IgD-negative memory B cell (primary cell): ENCODE data around the gene DNAH9. TPM values are rescaled to one million over a fixed set of nuclear protein-coding genes. Genes with fewer than 3 reads are reported as not detected.

Experiments
- H3K27ac Mint-ChIP-seq, 3 donors: one replicate each; pipeline ENCODE4 v1.8.0; 2020 to 2022; ENCODE audit warnings: mild to moderate bottlenecking in 3 of 3, mixed read lengths in 3 of 3, moderate library complexity in 1 of 3
- H3K27me3 Mint-ChIP-seq: one replicate; pipeline ENCODE4 v1.8.0; 2021; ENCODE audit warnings: mixed read lengths
- H3K36me3 Mint-ChIP-seq: one replicate; pipeline ENCODE4 v1.8.0; 2020; ENCODE audit warnings: mild to moderate bottlenecking, mixed read lengths
- H3K4me1 Mint-ChIP-seq, 3 donors: one replicate each; pipeline ENCODE4 v1.8.0; 2020 to 2022; ENCODE audit warnings: mixed read lengths in 3 of 3, mild to moderate bottlenecking in 1 of 3
- H3K4me3 Mint-ChIP-seq, 4 donors: one replicate each; pipeline ENCODE4 v1.8.0; 2020 to 2022; ENCODE audit warnings: mild to moderate bottlenecking in 4 of 4, mixed read lengths in 4 of 4, moderate library complexity in 3 of 4
- H3K9me3 Mint-ChIP-seq, 3 donors: one replicate each; pipeline ENCODE4 v1.8.0; 2020 to 2021; ENCODE audit warnings: mixed read lengths in 3 of 3, mild to moderate bottlenecking in 1 of 3
- polyA plus RNA-seq: library from polyadenylated mRNA; unstranded; fragments of 300-500 nt; fragmentation: Illumina TruSeq; gene quantifications from one replicate; pipeline ENCODE4 v1.2.3, GENCODE V29; 2021

The DNAH9 gene
- polyA plus RNA-seq, 1 donor from 2014 or later = not detected

- Mint-ChIP-seq H3K4me3 (no peak overlapping the region), H3K4me1 (no peaks in the 10 kb centered on the region), H3K27me3 (no peaks in the 10 kb centered on the region), H3K9me3 (peaks cover 0 to 2% (median 1%) of the 10 kb centered on the region in 3 donors), H3K27ac (no peak overlapping the region), H3K36me3 (no peaks in the 10 kb centered on the region)
These were observed 138.5 kb downstream of the DNAH9 start for GRCh38 chr17:11736613-11737312.

- Mint-ChIP-seq H3K36me3 (no peaks in the 10 kb centered on the region), H3K27me3 (no peaks in the 10 kb centered on the region), H3K4me1 (no peaks in the 10 kb centered on the region), H3K4me3 (no peak overlapping the region), H3K9me3 (peaks cover 0 to 2% (median 1%) of the 10 kb centered on the region in 3 donors), H3K27ac (no peak overlapping the region)
These were observed 139.0 kb downstream of the DNAH9 start for GRCh38 chr17:11737313-11737679.

- H3K4me1 Mint-ChIP-seq = no peaks in the 10 kb centered on the region
- no peaks in the 10 kb centered on the region for H3K36me3 Mint-ChIP-seq
These were observed 139.9 kb downstream of the DNAH9 start for GRCh38 chr17:11738151-11738550.

GRCh38 chr17:11739351-11739750 is 141.1 kb downstream of the DNAH9 start:
- Mint-ChIP-seq H3K27ac (no peak overlapping the region), H3K27me3 (no peaks in the 10 kb centered on the region), H3K4me1 (no peaks in the 10 kb centered on the region), H3K4me3 (no peak overlapping the region), H3K36me3 (no peaks in the 10 kb centered on the region), H3K9me3 (peaks cover under 1 to 4% (median 3%) of the 10 kb centered on the region in 3 donors)

More at GRCh38 chr17:11738151-11738550, 139.9 kb downstream of the DNAH9 start:
- no peak overlapping the region for H3K27ac Mint-ChIP-seq
- H3K9me3 Mint-ChIP-seq = peaks cover 0 to 3% (median 2%) of the 10 kb centered on the region in 3 donors
- H3K4me3 Mint-ChIP-seq = no peak overlapping the region
- no peaks in the 10 kb centered on the region for H3K27me3 Mint-ChIP-seq

GRCh38 chr17:11739848-11740247 is 141.6 kb downstream of the DNAH9 start:
- H3K27me3 Mint-ChIP-seq = no peaks in the 10 kb centered on the region
- no peaks in the 10 kb centered on the region for H3K4me1 Mint-ChIP-seq
- H3K27ac Mint-ChIP-seq = no peak overlapping the region
- H3K9me3 Mint-ChIP-seq = peaks cover 3 to 5% (median 3%) of the 10 kb centered on the region in 3 donors
- H3K4me3 Mint-ChIP-seq = no peak overlapping the region
- H3K36me3 Mint-ChIP-seq = no peaks in the 10 kb centered on the region

- Mint-ChIP-seq H3K36me3 (no peaks in the 10 kb centered on the region), H3K4me1 (no peaks in the 10 kb centered on the region), H3K27ac (no peak overlapping the region), H3K9me3 (peaks cover 5 to 16% (median 8%) of the 10 kb centered on the region in 3 donors), H3K4me3 (no peak overlapping the region), H3K27me3 (no peaks in the 10 kb centered on the region)
These were observed 144.6 kb downstream of the DNAH9 start for GRCh38 chr17:11742886-11743285.

- peaks cover 5 to 16% (median 8%) of the 10 kb centered on the region in 3 donors for H3K9me3 Mint-ChIP-seq
- H3K27me3 Mint-ChIP-seq = no peaks in the 10 kb centered on the region
- H3K4me1 Mint-ChIP-seq = no peaks in the 10 kb centered on the region
- H3K36me3 Mint-ChIP-seq = peaks cover 2% of the 10 kb centered on the region
- no peak overlapping the region for H3K4me3 Mint-ChIP-seq
- no peak overlapping the region for H3K27ac Mint-ChIP-seq
These were observed 146.4 kb downstream of the DNAH9 start for GRCh38 chr17:11744696-11745095.

GRCh38 chr17:11747441-11747840 is 149.2 kb downstream of the DNAH9 start:
- no peak overlapping the region for H3K4me3 Mint-ChIP-seq
- H3K27me3 Mint-ChIP-seq = no peaks in the 10 kb centered on the region
- H3K9me3 Mint-ChIP-seq = peaks cover 7 to 17% (median 8%) of the 10 kb centered on the region in 3 donors
- no peak overlapping the region for H3K27ac Mint-ChIP-seq
- peaks cover 2% of the 10 kb centered on the region for H3K36me3 Mint-ChIP-seq
- H3K4me1 Mint-ChIP-seq = no peaks in the 10 kb centered on the region

- no peaks in the 10 kb centered on the region for H3K4me1 Mint-ChIP-seq
- H3K9me3 Mint-ChIP-seq = peaks cover 7 to 8% (median 7%) of the 10 kb centered on the region in 3 donors
- no peaks in the 10 kb centered on the region for H3K27me3 Mint-ChIP-seq
- H3K27ac Mint-ChIP-seq = no peak overlapping the region
- H3K4me3 Mint-ChIP-seq = no peak overlapping the region
- H3K36me3 Mint-ChIP-seq = no peaks in the 10 kb centered on the region
These were observed 159.5 kb downstream of the DNAH9 start for GRCh38 chr17:11757815-11758214.

GRCh38 chr17:11768106-11768505 is 169.8 kb downstream of the DNAH9 start:
- Mint-ChIP-seq H3K9me3 (peaks cover 0 to 4% (median 0%) of the 10 kb centered on the region in 3 donors), H3K4me3 (no peak overlapping the region)

GRCh38 chr17:11768981-11769380 is 170.7 kb downstream of the DNAH9 start:
- Mint-ChIP-seq H3K4me1 (no peaks in the 10 kb centered on the region), H3K36me3 (peaks cover 2% of the 10 kb centered on the region), H3K27ac (no peak overlapping the region), H3K27me3 (no peaks in the 10 kb centered on the region), H3K9me3 (peaks cover 0 to 2% (median 0%) of the 10 kb centered on the region in 3 donors), H3K4me3 (no peak overlapping the region)

More at GRCh38 chr17:11768106-11768505, 169.8 kb downstream of the DNAH9 start:
- H3K27me3 Mint-ChIP-seq = no peaks in the 10 kb centered on the region
- peaks cover 2% of the 10 kb centered on the region for H3K36me3 Mint-ChIP-seq
- H3K4me1 Mint-ChIP-seq = no peaks in the 10 kb centered on the region
- no peak overlapping the region for H3K27ac Mint-ChIP-seq

GRCh38 chr17:11772031-11772430 is 173.8 kb downstream of the DNAH9 start:
- Mint-ChIP-seq H3K27me3 (peaks cover 2% of the 10 kb centered on the region), H3K27ac (no peak overlapping the region), H3K36me3 (peaks cover 2% of the 10 kb centered on the region), H3K4me1 (no peaks in the 10 kb centered on the region), H3K9me3 (peaks cover 2 to 4% (median 2%) of the 10 kb centered on the region in 3 donors), H3K4me3 (no peak overlapping the region)

GRCh38 chr17:11779892-11780291 is 181.6 kb downstream of the DNAH9 start:
- no peaks in the 10 kb centered on the region for H3K36me3 Mint-ChIP-seq
- no peak overlapping the region for H3K27ac Mint-ChIP-seq

GRCh38 chr17:11780621-11781020 is 182.4 kb downstream of the DNAH9 start:
- no peak overlapping the region for H3K4me3 Mint-ChIP-seq
- H3K27me3 Mint-ChIP-seq = peaks cover 2% of the 10 kb centered on the region
- H3K4me1 Mint-ChIP-seq = no peaks in the 10 kb centered on the region
- no peaks in the 10 kb centered on the region for H3K36me3 Mint-ChIP-seq
- peaks cover 2 to 10% (median 7%) of the 10 kb centered on the region in 3 donors for H3K9me3 Mint-ChIP-seq
- no peak overlapping the region for H3K27ac Mint-ChIP-seq

More at GRCh38 chr17:11779892-11780291, 181.6 kb downstream of the DNAH9 start:
- no peaks in the 10 kb centered on the region for H3K4me1 Mint-ChIP-seq
- H3K9me3 Mint-ChIP-seq = peaks cover 2 to 10% (median 5%) of the 10 kb centered on the region in 3 donors
- peak overlapping the region in 1 of 4 donors; percentile 36 for H3K4me3 Mint-ChIP-seq
- H3K27me3 Mint-ChIP-seq = peaks cover 2% of the 10 kb centered on the region

- Mint-ChIP-seq H3K27me3 (no peaks in the 10 kb centered on the region), H3K4me3 (no peak overlapping the region), H3K36me3 (no peaks in the 10 kb centered on the region), H3K27ac (no peak overlapping the region), H3K9me3 (peaks cover 7 to 20% (median 11%) of the 10 kb centered on the region in 3 donors), H3K4me1 (no peaks in the 10 kb centered on the region)
These were observed 188.6 kb downstream of the DNAH9 start for GRCh38 chr17:11786711-11787438.
